ENCODE data around the gene RASA3.

Gene RASA3

GRCh38 chr13:113976711-113977684 lies 155.4 kb downstream of the RASA3 start:
- no peak for DNase-seq

- no peak for DNase-seq
Measured at GRCh38 chr13:113975416-113975815, 157.0 kb downstream of the RASA3 start.

GRCh38 chr13:113974304-113975281 lies 157.8 kb downstream of the RASA3 start:
- DNase-seq, result no peak

GRCh38 chr13:113973218-113974164 lies 158.9 kb downstream of the RASA3 start, which contains the start of gene C13orf46:
Gene C13orf46, minus strand, starts transcription at chr13:113974076. Its CDS starts 79 bp downstream, at chr13:113973997.
- no peak for DNase-seq

- no peak for DNase-seq
Measured at GRCh38 chr13:113972451-113973217, 159.8 kb downstream of the RASA3 start.

GRCh38 chr13:113971471-113972231 lies 160.8 kb downstream of the RASA3 start:
- DNase-seq, result no peak

- no peak for DNase-seq
Measured at GRCh38 chr13:113970810-113971470, 161.5 kb downstream of the RASA3 start.

GRCh38 chr13:113969973-113970611 lies 162.3 kb downstream of the RASA3 start:
- no peak for DNase-seq

- DNase-seq, result no peak
Measured at GRCh38 chr13:113969311-113969972, 163.0 kb downstream of the RASA3 start.

- no peak for DNase-seq
Measured at GRCh38 chr13:113968463-113969310, 163.7 kb downstream of the RASA3 start.

GRCh38 chr13:113967729-113968462 lies 164.5 kb downstream of the RASA3 start:
- no peak for DNase-seq

GRCh38 chr13:113967206-113967720 lies 165.2 kb downstream of the RASA3 start:
- DNase-seq, result no peak

GRCh38 chr13:113965968-113966884 lies 166.2 kb downstream of the RASA3 start:
- DNase-seq, result no peak

GRCh38 chr13:113965383-113965874 lies 167.0 kb downstream of the RASA3 start:
- DNase-seq, result no peak

- DNase-seq, result no peak
Measured at GRCh38 chr13:113964251-113964995, 168.0 kb downstream of the RASA3 start.

Data from NCI-H1694 (cell line).